ENCODE results near the gene DIRAS1.
A peak's percentile ranks its signal among the peaks of the same experiment; 100 is the strongest.

Gene DIRAS1

DNA sequence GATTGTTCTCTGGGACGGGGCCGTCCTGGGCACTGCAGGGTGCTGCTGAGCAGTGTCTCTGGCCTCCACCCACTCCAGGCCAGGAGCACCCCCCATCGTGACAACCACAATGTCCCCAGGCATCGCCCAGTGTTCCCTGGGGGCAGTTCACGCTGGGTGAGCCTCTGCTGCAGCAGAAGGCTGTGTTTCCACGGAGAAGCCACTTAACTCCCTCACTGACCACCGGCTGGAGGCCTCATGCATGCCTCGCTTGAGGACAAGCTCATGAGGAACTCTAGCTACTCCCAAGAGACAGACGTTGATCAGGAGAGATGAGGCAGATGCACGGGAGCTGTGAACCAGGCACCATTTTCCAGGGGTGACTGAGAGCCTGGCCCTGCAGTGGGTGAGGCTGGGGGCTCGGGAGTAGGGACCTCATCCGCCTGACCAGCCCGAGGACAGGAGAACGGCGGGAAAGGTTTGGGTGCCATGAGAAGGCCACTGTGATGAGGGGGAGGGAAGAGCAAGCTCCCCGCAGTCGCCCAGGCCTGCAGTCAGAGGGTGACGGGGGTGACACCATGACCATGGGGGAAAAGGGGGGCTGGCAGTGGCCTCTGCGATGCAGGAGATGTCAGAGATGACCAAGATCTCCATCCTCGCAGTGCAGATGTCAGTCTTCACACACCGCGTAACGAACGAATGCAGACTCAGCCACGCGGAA lies 13.6 kb upstream of the DIRAS1 start:
- TF ChIP-seq, protein P1, sequence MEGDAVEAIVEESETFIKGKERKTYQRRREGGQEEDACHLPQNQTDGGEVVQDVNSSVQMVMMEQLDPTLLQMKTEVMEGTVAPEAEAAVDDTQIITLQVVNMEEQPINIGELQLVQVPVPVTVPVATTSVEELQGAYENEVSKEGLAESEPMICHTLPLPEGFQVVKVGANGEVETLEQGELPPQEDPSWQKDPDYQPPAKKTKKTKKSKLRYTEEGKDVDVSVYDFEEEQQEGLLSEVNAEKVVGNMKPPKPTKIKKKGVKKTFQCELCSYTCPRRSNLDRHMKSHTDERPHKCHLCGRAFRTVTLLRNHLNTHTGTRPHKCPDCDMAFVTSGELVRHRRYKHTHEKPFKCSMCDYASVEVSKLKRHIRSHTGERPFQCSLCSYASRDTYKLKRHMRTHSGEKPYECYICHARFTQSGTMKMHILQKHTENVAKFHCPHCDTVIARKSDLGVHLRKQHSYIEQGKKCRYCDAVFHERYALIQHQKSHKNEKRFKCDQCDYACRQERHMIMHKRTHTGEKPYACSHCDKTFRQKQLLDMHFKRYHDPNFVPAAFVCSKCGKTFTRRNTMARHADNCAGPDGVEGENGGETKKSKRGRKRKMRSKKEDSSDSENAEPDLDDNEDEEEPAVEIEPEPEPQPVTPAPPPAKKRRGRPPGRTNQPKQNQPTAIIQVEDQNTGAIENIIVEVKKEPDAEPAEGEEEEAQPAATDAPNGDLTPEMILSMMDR (conservative IDR thresholded peaks at IDR 0.05; ENCODE audit: low read depth), result no peak

DNA sequence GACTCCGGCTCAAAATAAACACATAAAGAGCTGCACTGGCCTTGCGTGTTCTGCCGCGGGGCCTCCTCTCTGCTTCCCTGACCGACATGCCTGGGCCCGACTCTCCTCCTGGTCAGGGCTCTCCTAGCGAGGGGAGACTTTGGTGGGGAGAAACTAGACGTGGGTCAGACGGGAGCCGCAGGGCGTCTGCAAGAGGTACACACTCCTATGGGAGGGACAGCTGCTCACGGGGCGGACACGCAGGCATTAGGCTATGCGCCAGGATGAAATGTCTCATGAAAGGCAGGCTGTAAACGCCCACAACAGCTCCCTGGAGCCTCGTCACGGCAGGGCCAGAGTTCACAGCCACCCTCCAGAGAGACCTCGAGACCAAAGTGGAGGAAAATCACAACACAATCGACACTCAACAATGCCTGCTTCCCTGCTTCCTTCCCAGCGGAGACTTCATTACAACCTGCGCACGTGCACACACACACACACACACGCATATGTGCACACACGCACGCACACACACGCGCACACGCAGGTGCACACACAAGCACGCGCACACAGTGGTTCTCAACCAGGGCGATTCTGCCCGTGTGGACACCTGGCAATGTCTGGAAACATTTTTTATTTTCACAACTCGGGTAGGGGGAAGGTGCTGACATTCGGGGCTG lies 12.9 kb upstream of the DIRAS1 start:
- TF ChIP-seq, protein P1 (conservative IDR thresholded peaks at IDR 0.05; ENCODE audit: low read depth), result no peak
- peak; percentile 42 for DNase-seq (ENCODE audit: low spot score)
- CTCF ChIA-PET, result interaction anchor here (0.6 kb wide), 1 partner anchor 87 kb away, joined by 3 read pairs; no protein-coding TSS in a partner anchor
- POLR2A ChIA-PET (ENCODE audit: low non-redundant PET), result no interaction called here
- H3K27ac ChIP-seq, result peak overlapping the region; percentile 63

More for the DNA sequence above, 13.6 kb upstream of the DIRAS1 start:
- CTCF ChIA-PET, result interaction anchor here (0.6 kb wide), 1 partner anchor 351 kb away, joined by 4 read pairs; no protein-coding TSS in a partner anchor
- POLR2A ChIA-PET (ENCODE audit: low non-redundant PET), result no interaction called here
- H3K27ac ChIP-seq, result peak overlapping the region; percentile 63
- DNase-seq (ENCODE audit: low spot score), result no peak

DNA sequence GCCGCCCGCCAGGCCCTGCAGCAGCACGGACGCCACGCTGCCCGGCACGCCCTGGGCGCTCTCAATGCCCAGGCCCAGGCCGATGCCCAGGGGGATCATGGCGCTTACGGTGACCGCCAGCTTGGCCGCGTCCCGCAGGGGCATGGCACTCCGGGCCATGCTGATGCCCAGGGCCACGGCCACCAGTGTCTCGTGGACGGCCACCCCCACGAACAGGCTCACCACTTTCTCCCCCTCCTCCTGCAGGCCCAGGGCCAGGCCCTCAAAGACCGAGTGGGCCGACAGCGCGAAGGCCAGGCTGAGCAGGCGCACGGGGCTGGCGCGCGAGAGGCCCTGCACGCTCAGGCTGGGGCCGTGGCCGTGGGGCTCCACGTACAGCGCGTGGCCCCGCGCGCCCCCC lies 11.7 kb upstream of the DIRAS1 start:
- CTCF ChIA-PET, result interaction anchor here (0.7 to 1.2 kb wide), 2 partner anchors 10 to 16 kb away, joined by 3 read pairs; no protein-coding TSS in a partner anchor
- DNase-seq (ENCODE audit: low spot score), result no peak
- 0 out of 2 replicates have a peak overlapping the region, but pooled peaks have one; percentile 63 for H3K27ac ChIP-seq
- POLR2A ChIA-PET (ENCODE audit: low non-redundant PET), result no interaction called here
- TF ChIP-seq, protein P1 (conservative IDR thresholded peaks at IDR 0.05; ENCODE audit: low read depth), result no peak

DNA sequence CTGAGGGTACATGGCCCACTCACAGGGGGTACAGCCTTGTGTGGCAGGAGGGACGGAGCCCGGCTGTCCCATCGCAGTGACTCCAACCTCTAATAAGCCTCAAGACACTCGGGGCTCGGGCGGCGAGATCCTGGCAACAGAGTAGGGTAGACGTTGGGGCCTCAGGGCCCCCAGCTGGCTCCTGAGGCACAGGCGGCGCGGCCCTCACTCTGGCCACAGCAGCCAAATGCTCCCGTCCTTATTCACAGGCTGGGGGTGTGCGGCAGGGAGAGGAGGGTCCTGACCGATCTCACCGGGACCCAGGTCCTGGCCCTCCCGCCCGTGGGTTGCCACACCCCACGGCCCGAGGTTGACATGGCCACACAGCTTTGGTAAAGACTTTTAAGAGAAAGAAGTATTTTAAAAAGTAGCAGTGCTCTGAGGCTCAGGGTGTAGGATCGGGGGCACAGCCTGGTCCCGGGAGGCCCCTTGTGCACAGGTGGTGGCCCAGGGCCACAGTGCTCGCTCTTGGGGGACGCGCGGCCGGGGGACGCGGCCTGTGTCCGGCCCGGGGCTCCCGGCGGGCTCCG lies 11.1 kb upstream of the DIRAS1 start:
- H3K27ac ChIP-seq, result no peak overlapping the region
- DNase-seq (ENCODE audit: low spot score), result no peak
- ChIA-PET POLR2A (ENCODE audit: low non-redundant PET) (no interaction called here), CTCF (interaction anchor here (0.7 to 1.2 kb wide), 2 partner anchors 9 to 15 kb away, joined by 3 read pairs; no protein-coding TSS in a partner anchor)
- TF ChIP-seq, protein P1 (conservative IDR thresholded peaks at IDR 0.05; ENCODE audit: low read depth), result no peak

DNA sequence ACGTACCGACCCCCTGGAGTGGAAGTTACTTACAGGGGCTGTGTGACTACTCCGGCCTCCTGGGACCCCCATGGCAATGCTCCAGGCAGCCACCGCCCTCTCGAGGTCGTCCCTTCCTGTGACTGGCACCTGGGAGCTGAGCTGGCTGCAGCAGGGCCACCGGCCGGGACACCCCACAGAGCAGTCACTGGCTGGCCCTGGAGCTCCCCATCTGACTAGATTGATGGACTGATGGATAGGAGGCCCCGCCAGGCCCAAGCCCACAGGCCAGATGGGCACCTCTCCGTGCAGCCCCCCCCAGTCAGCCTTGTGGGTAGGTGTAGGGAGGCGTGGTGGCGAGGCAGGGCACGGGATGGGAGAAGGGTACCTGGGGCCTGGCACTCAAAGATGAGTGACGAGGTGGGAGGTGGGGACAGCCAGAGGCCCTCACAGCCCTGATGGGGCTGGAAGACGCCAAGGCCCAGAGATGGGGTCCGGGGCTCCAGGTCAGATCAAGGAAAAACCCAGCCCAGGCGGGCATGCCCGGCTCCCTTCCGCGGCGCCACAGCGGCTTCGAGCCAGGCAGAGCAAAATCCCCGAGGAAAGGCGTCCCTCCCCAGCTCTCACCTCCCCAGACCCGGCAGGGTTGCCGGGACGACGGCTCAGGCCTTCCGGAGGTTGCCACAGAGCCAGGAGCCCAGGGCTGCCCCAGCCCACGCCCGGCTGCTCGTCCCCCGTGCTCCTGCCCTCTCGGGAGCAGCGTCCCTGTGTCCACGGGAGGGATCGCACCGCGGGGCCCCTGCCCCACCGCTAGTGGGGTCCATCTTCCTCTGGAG lies 10.2 kb upstream of the DIRAS1 start:
- POLR2A ChIA-PET (ENCODE audit: low non-redundant PET), result no interaction called here

More for the DNA sequence above, 10.2 kb upstream of the DIRAS1 start:
- CTCF ChIA-PET, result no interaction called here
- TF ChIP-seq, protein P1 (conservative IDR thresholded peaks at IDR 0.05; ENCODE audit: low read depth), result no peak
- H3K27ac ChIP-seq, result no peak overlapping the region
- DNase-seq (ENCODE audit: low spot score), result no peak

Measured in RWPE1 (cell line).